IMR-90 (cell line): ENCODE results near the gene CEACAM7. TPM values are rescaled to one million over a fixed set of nuclear protein-coding genes. Genes with fewer than 3 reads are reported as not detected.

Experiments
- ATAC-seq: fragments of 200-7000 bp; cut with Tn5 transposase; 2 replicates; pipeline ENCODE4 v1.9.1; 2020; ENCODE audit warnings: low read depth, mild to moderate bottlenecking, moderate library complexity
- BruUV-seq: library from RNA; stranded (reverse); fragments of 400-500 nt; replicated peaks from 2 replicates; lab custom pipeline; 2021; lab: Mats Ljungman, UMichigan
- CTCF ChIA-PET: fragments of 300-600 bp; formaldehyde crosslinking; extraction: SDS; loops from one replicate; lab custom pipeline; 2021; ENCODE audit warnings: antibody characterized with exemption; lab: Yijun Ruan, JAX
- POLR2A ChIA-PET: fragments of 300-600 bp; sonication (Branson Sonifier 250); formaldehyde crosslinking; loops from one replicate; lab custom pipeline; 2022; ENCODE audit warnings: antibody characterized with exemption; ENCODE audit not compliant: unreplicated experiment; lab: Charles Lee
- DNase-seq: peaks from one replicate; pipeline ENCODE4 v3.0.0; 2013
- H2AFZ ChIP-seq: replicated peaks from 2 replicates; pipeline ENCODE3; 2013; ENCODE audit warnings: low read length, mild to moderate bottlenecking; ENCODE audit not compliant: poor library complexity
- H2AK5ac ChIP-seq: 2 replicates; pipeline ENCODE4 v1.6.1; 2013; ENCODE audit warnings: low read depth, low read length, inconsistent platforms
- H2AK9ac ChIP-seq: replicated peaks from 2 replicates; pipeline ENCODE3; 2013; ENCODE audit warnings: mild to moderate bottlenecking, low read depth, low read length, moderate library complexity; ENCODE audit not compliant: poor library complexity
- H2BK120ac ChIP-seq: 2 replicates; pipeline ENCODE4 v1.6.1; 2013; ENCODE audit warnings: low read depth, low read length, inconsistent platforms
- H2BK15ac ChIP-seq: 3 replicates; pipeline ENCODE4 v1.6.1; 2013; ENCODE audit warnings: low read depth, low read length, inconsistent platforms
- H2BK20ac ChIP-seq: 2 replicates; pipeline ENCODE4 v1.6.1; 2013; ENCODE audit warnings: low read depth, mild to moderate bottlenecking, inconsistent platforms, low read length, moderate library complexity
- H2BK5ac ChIP-seq: 2 replicates; pipeline ENCODE4 v1.6.1; 2013; ENCODE audit warnings: mild to moderate bottlenecking, low read depth, low read length, inconsistent platforms; ENCODE audit not compliant: poor library complexity, severe bottlenecking
- H3K14ac ChIP-seq: replicated peaks from 2 replicates; pipeline ENCODE4 v1.6.1; 2013; ENCODE audit warnings: low read depth, low read length, inconsistent platforms
- H3K18ac ChIP-seq: 2 replicates; pipeline ENCODE4 v1.6.1; 2013; ENCODE audit warnings: low read depth, low read length, control low read depth
- H3K23ac ChIP-seq: 2 replicates; pipeline ENCODE4 v1.6.1; 2013; ENCODE audit warnings: low read depth, low read length, inconsistent platforms
- H3K27ac ChIP-seq: 2 replicates; pipeline ENCODE4 v1.5.1; 2013; ENCODE audit warnings: mild to moderate bottlenecking, control low read depth, low read length; ENCODE audit not compliant: insufficient read depth
- H3K27me3 ChIP-seq: 2 replicates; pipeline ENCODE4 v1.6.1; 2013; ENCODE audit warnings: low read length; ENCODE audit not compliant: control insufficient read depth, insufficient read depth
- H3K36me3 ChIP-seq: 2 replicates; pipeline ENCODE4 v1.6.1; 2013; ENCODE audit warnings: low read length, mixed read lengths; ENCODE audit not compliant: control insufficient read depth, insufficient read depth
- H3K4ac ChIP-seq: 2 replicates; pipeline ENCODE4 v1.6.1; 2013; ENCODE audit warnings: low read depth, low read length, inconsistent platforms
- H3K4me1 ChIP-seq: 2 replicates; pipeline ENCODE4 v1.6.1; 2013; ENCODE audit warnings: low read length, mixed read lengths; ENCODE audit not compliant: control insufficient read depth, insufficient read depth
- H3K4me2 ChIP-seq: 2 replicates; pipeline ENCODE4 v1.6.1; 2013; ENCODE audit warnings: low read depth, mild to moderate bottlenecking, control low read depth, low read length, moderate library complexity
- H3K4me3 ChIP-seq: 2 replicates; pipeline ENCODE4 v1.5.1; 2013; ENCODE audit warnings: low read depth, mild to moderate bottlenecking, control low read depth, low read length, moderate library complexity; ENCODE audit not compliant: insufficient read depth
- H3K56ac ChIP-seq: 2 replicates; pipeline ENCODE4 v1.6.1; 2013; ENCODE audit warnings: low read length, inconsistent platforms; ENCODE audit not compliant: insufficient read depth; ENCODE audit errors: extremely low read depth
- H3K79me1 ChIP-seq, 2 experiments: 2 replicates each; pipeline ENCODE4 v1.6.1; 2013; ENCODE audit warnings: low read length in 2 of 2, inconsistent platforms in 1 of 2, low read depth in 1 of 2
- H3K9ac ChIP-seq: 2 replicates; pipeline ENCODE4 v1.6.1; 2013; ENCODE audit warnings: low read depth, low read length, control low read depth
- H3K9me1 ChIP-seq: 2 replicates; pipeline ENCODE4 v1.6.1; 2013; ENCODE audit warnings: low read length, inconsistent platforms; ENCODE audit not compliant: insufficient read depth
- H3K9me3 ChIP-seq: 2 replicates; pipeline ENCODE4 v1.6.1; 2013; ENCODE audit warnings: low read length; ENCODE audit not compliant: control insufficient read depth, insufficient read depth
- H4K20me1 ChIP-seq: 2 replicates; pipeline ENCODE4 v1.6.1; 2013; ENCODE audit warnings: low read length, inconsistent platforms; ENCODE audit not compliant: insufficient read depth
- H4K5ac ChIP-seq: 2 replicates; pipeline ENCODE4 v1.6.1; 2013; ENCODE audit warnings: mild to moderate bottlenecking, low read depth, low read length, control low read depth
- H4K8ac ChIP-seq, 2 experiments: 2 replicates each; pipeline ENCODE4 v1.6.1; 2013; ENCODE audit warnings: low read depth in 2 of 2, low read length in 2 of 2, control low read depth in 1 of 2, inconsistent platforms in 1 of 2
- H4K91ac ChIP-seq: 2 replicates; pipeline ENCODE4 v1.6.1; 2013; ENCODE audit warnings: low read depth, low read length, inconsistent platforms; ENCODE audit not compliant: insufficient read depth
- BHLHE40 ChIP-seq: fragments of 150-350 bp; IDR thresholded peaks from 2 replicates; pipeline ENCODE4 v1.6.1; 2016; ENCODE audit warnings: mild to moderate bottlenecking, low read depth, low read length
- CEBPB ChIP-seq: IDR thresholded peaks from 2 replicates; pipeline ENCODE4 v1.6.1; 2012; ENCODE audit warnings: low read depth, low read length, improper control_type of control experiment
- MAFK ChIP-seq: IDR thresholded peaks from 2 replicates; pipeline ENCODE4 v1.6.1; 2012; ENCODE audit warnings: low read depth, low read length, improper control_type of control experiment
- MAZ ChIP-seq: IDR thresholded peaks from 2 replicates; pipeline ENCODE4 v1.6.1; 2012; ENCODE audit warnings: low read depth, mild to moderate bottlenecking, low read length, improper control_type of control experiment, moderate library complexity, borderline replicate concordance
- POLR2A ChIP-seq: IDR thresholded peaks from 2 replicates; pipeline ENCODE4 v1.6.1; 2012; ENCODE audit warnings: mild to moderate bottlenecking, low read depth, low read length
- RAD21 ChIP-seq: IDR thresholded peaks from 2 replicates; pipeline ENCODE4 v1.6.1; 2012; ENCODE audit warnings: low read length, improper control_type of control experiment
- USF2 ChIP-seq: fragments of 150-350 bp; IDR thresholded peaks from 2 replicates; pipeline ENCODE4 v1.6.1; 2017; ENCODE audit warnings: mild to moderate bottlenecking, antibody characterized with exemption, low read length, low read depth
- WGBS, 2 experiments: methylation state at CpG; one replicate each; pipeline versions ENCODE4 v1.1.5 to v1.1.7; 2013; ENCODE audit warnings: missing lambda C conversion rate in 2 of 2; ENCODE audit not compliant: insufficient read length in 1 of 2; ENCODE audit errors: extremely low coverage in 2 of 2; 5-methylcytosine and 5-hydroxymethylcytosine counted together
- dilution Hi-C: fragments of 300-500 bp; cut with HindIII; formaldehyde crosslinking; loops from one replicate; pipeline ENCODE4 v1.14.3; 2018; ENCODE audit warnings: low sequenced_read_pairs; ENCODE audit not compliant: unreplicated experiment
- in situ Hi-C: fragments of 300-500 bp; cut with MboI; formaldehyde crosslinking; loops from 3 replicates; pipeline ENCODE4 v1.14.3; 2019; ENCODE audit warnings: low sequenced_read_pairs, inconsistent platforms, mixed read lengths
- intact Hi-C: fragments of 100-400 bp; cut with micrococcal nuclease; formaldehyde crosslinking; loops from 2 replicates; pipeline ENCODE4 v1.10.0; 2022
- polyA plus RNA-seq, 3 experiments: library from polyadenylated mRNA; depleted of rRNA; stranded (reverse); fragments of >200 nt; gene quantifications; 2 replicates each; pipeline ENCODE4 v1.2.3, GENCODE V29; 2012; ENCODE audit warnings: low replicate concordance in 1 of 3
- total RNA-seq: library from RNA; depleted of rRNA; stranded (reverse); fragments of >200 nt; gene quantifications from 2 replicates; pipeline ENCODE4 v1.2.3, GENCODE V29; 2012

CEACAM7 gene
- total and polyA plus RNA-seq, 2 of the 4 experiments (the other 2 are of a cell fraction), result not detected

- no peak overlapping the region for H3K14ac ChIP-seq
- WGBS, 2 experiments, result no CpG with 5 or more reads among the region's 7 CpGs
- BruUV-seq, result no TSS peak
- no peaks in the 10 kb centered on the region for H3K27me3 ChIP-seq
- no peak overlapping the region for H2AFZ ChIP-seq
- intact Hi-C loops (no loop called here), dilution Hi-C loops (no loop called here), in situ Hi-C loops (no loop called here)
- no peak overlapping the region for H2AK5ac ChIP-seq
- no peak overlapping the region for H4K5ac ChIP-seq
- H2BK5ac ChIP-seq, result no peak overlapping the region
- H4K91ac ChIP-seq, result no peak overlapping the region
- H2BK20ac ChIP-seq, result no peak overlapping the region
- no peak overlapping the region for H3K27ac ChIP-seq
- H4K20me1 ChIP-seq, result no peaks in the 10 kb centered on the region
- H2BK120ac ChIP-seq, result no peak overlapping the region
- no peak overlapping the region for H3K4ac ChIP-seq
- no peak overlapping the region for H2BK15ac ChIP-seq
- no peak overlapping the region for H3K9ac ChIP-seq
- H3K23ac ChIP-seq, result no peak overlapping the region
- ATAC-seq (peak; percentile 27; the same call in 1 of the 2 replicates), DNase-seq (no peak)
- H2AK9ac ChIP-seq, result peak overlapping the region; percentile 16
- no peak overlapping the region for H3K18ac ChIP-seq
- H3K9me3 ChIP-seq, result no peaks in the 10 kb centered on the region
- H4K8ac ChIP-seq, result no peak overlapping the region
- no peak overlapping the region for H3K56ac ChIP-seq
- no peaks in the 10 kb centered on the region for H3K4me1 ChIP-seq
- H3K4me2 ChIP-seq, result no peak overlapping the region
- TF ChIP-seq BHLHE40, result no peak
- no peak for TF ChIP-seq POLR2A
- no peak for TF ChIP-seq CEBPB
- TF ChIP-seq USF2, result no peak
- no peak for TF ChIP-seq RAD21
- TF ChIP-seq MAFK, result no peak
- no peak for TF ChIP-seq MAZ
- no peaks in the 10 kb centered on the region for H3K9me1 ChIP-seq
- H3K4me3 ChIP-seq, result no peak overlapping the region
- CTCF ChIA-PET, result no interaction called here
- POLR2A ChIA-PET, result no interaction called here
- H3K79me1 ChIP-seq, result no peaks in the 10 kb centered on the region
- H3K36me3 ChIP-seq, result no peaks in the 10 kb centered on the region
Measured at GRCh38 chr19:41696402-41697197, 8.5 kb upstream of the CEACAM7 start.
